GM23338 (cell line): ENCODE data around the gene PRUNE2. TPM values are rescaled to one million over a fixed set of nuclear protein-coding genes. Genes with fewer than 3 reads are reported as not detected.

ENCODE experiments used
- ATAC-seq: fragments of 200-7000 bp; cut with Tn5 transposase; 3 replicates; pipeline ENCODE4 v1.9.1; 2020
- DNase-seq: peaks from one replicate; pipeline ENCODE4 v3.0.0-alpha.2; 2015; ENCODE audit warnings: low spot score
- H2AFZ ChIP-seq: fragments of 200-600 bp; sonication (generic); 2 replicates; pipeline ENCODE4 v1.8.0; 2016; ENCODE audit warnings: antibody characterized with exemption, mild to moderate bottlenecking, moderate library complexity
- H3F3A ChIP-seq: fragments of 200-600 bp; sonication (generic); replicated peaks from 2 replicates; pipeline ENCODE4 v1.8.0; 2017; ENCODE audit warnings: antibody characterized with exemption, mixed run types, low read depth
- H3K27ac ChIP-seq: fragments of 200-600 bp; sonication (generic); 2 replicates; pipeline ENCODE4 v1.6.1; 2016; ENCODE audit warnings: low read depth
- H3K27me3 ChIP-seq: fragments of 200-600 bp; sonication (generic); 2 replicates; pipeline ENCODE4 v1.8.0; 2016; ENCODE audit warnings: mild to moderate bottlenecking, mixed run types, moderate library complexity; ENCODE audit not compliant: insufficient read depth
- H3K36me3 ChIP-seq: fragments of 200-600 bp; sonication (generic); 2 replicates; pipeline ENCODE4 v1.8.0; 2016; ENCODE audit warnings: mild to moderate bottlenecking; ENCODE audit not compliant: insufficient read depth
- H3K4me1 ChIP-seq: fragments of 200-600 bp; sonication (generic); 2 replicates; pipeline ENCODE4 v1.8.0; 2016; ENCODE audit warnings: mild to moderate bottlenecking, moderate library complexity; ENCODE audit not compliant: insufficient read depth
- H3K4me2 ChIP-seq: fragments of 200-600 bp; sonication (generic); 2 replicates; pipeline ENCODE4 v1.7.1; 2017; ENCODE audit warnings: mixed run types
- H3K4me3 ChIP-seq: fragments of 200-600 bp; sonication (generic); 2 replicates; pipeline ENCODE4 v1.6.1; 2016; ENCODE audit warnings: mixed run types
- H3K79me2 ChIP-seq: fragments of 200-600 bp; sonication (generic); replicated peaks from 2 replicates; pipeline ENCODE4 v1.8.0; 2017; ENCODE audit warnings: mild to moderate bottlenecking; ENCODE audit not compliant: insufficient read depth
- H3K9me2 ChIP-seq: fragments of 200-600 bp; sonication (generic); 2 replicates; pipeline ENCODE4 v1.8.0; 2017; ENCODE audit not compliant: insufficient read depth
- H4K20me1 ChIP-seq: fragments of 200-600 bp; sonication (generic); replicated peaks from 2 replicates; pipeline ENCODE4 v1.8.0; 2017; ENCODE audit warnings: mild to moderate bottlenecking; ENCODE audit not compliant: insufficient read depth
- H3K27ac Mint-ChIP-seq: 2 replicates; pipeline ENCODE4 v1.8.0; 2020; ENCODE audit warnings: inconsistent platforms, mild to moderate bottlenecking, moderate library complexity, mixed read lengths
- H3K27me3 Mint-ChIP-seq: 3 replicates; pipeline ENCODE4 v1.8.0; 2022; ENCODE audit warnings: low read depth, mild to moderate bottlenecking, moderate library complexity, mixed read lengths, inconsistent platforms; ENCODE audit not compliant: insufficient read depth, poor library complexity
- H3K36me3 Mint-ChIP-seq: 3 replicates; pipeline ENCODE4 v1.8.0; 2021; ENCODE audit warnings: low read depth, mild to moderate bottlenecking, inconsistent platforms, moderate library complexity, mixed read lengths
- H3K4me1 Mint-ChIP-seq: 3 replicates; pipeline ENCODE4 v1.8.0; 2020; ENCODE audit warnings: mild to moderate bottlenecking, inconsistent platforms, mixed read lengths
- H3K4me3 Mint-ChIP-seq: 3 replicates; pipeline ENCODE4 v1.8.0; 2021; ENCODE audit warnings: moderate library complexity, mild to moderate bottlenecking, inconsistent platforms, mixed read lengths
- H3K9me3 Mint-ChIP-seq: 3 replicates; pipeline ENCODE4 v1.8.0; 2020; ENCODE audit warnings: moderate library complexity, mild to moderate bottlenecking, inconsistent platforms, mixed read lengths
- CREB1 ChIP-seq: fragments of 250-450 bp; sonication (Bioruptor Pico); IDR thresholded peaks from 2 replicates; pipeline ENCODE4 v1.5.0; 2020; ENCODE audit warnings: low read depth, mild to moderate bottlenecking, moderate library complexity
- CTCF ChIP-seq, 2 experiments: fragments of 200-600 bp in 1 of 2; sonication (generic) in 1 of 2; conservative IDR thresholded peaks; 2 replicates each; pipeline versions ENCODE4 v1.5.1 to v1.6.1; 2016 to 2017; ENCODE audit warnings: antibody characterized with exemption in 2 of 2, low read depth in 2 of 2, mild to moderate bottlenecking in 2 of 2, moderate library complexity in 1 of 2
- ETS1 ChIP-seq: IDR thresholded peaks from 2 replicates; pipeline ENCODE4 v1.6.1; 2016; ENCODE audit warnings: antibody characterized with exemption
- EZH2 ChIP-seq: fragments of 200-600 bp; sonication (generic); IDR thresholded peaks from one replicate; pipeline ENCODE4 v1.8.0; 2017; ENCODE audit warnings: antibody characterized with exemption, mild to moderate bottlenecking, low read depth; ENCODE audit not compliant: unreplicated experiment
- EZH2phosphoT487 ChIP-seq: fragments of 200-600 bp; sonication (generic); IDR thresholded peaks from one replicate; pipeline ENCODE4 v1.8.1; 2018; ENCODE audit warnings: antibody characterized with exemption; ENCODE audit not compliant: unreplicated experiment
- JUNB ChIP-seq: IDR thresholded peaks from one replicate; pipeline ENCODE4 v1.6.1; 2016; ENCODE audit warnings: antibody characterized with exemption; ENCODE audit not compliant: unreplicated experiment
- NANOG ChIP-seq: IDR thresholded peaks from 2 replicates; pipeline ENCODE4 v1.6.1; 2016; ENCODE audit warnings: antibody characterized with exemption, borderline replicate concordance
- POLR2AphosphoS5 ChIP-seq: IDR thresholded peaks from 2 replicates; pipeline ENCODE4 v1.6.1; 2016; ENCODE audit warnings: antibody characterized with exemption, low read depth
- REST ChIP-seq: IDR thresholded peaks from one replicate; pipeline ENCODE4 v1.6.1; 2018; ENCODE audit warnings: antibody characterized with exemption; ENCODE audit not compliant: unreplicated experiment
- STAT1 ChIP-seq: IDR thresholded peaks from one replicate; pipeline ENCODE4 v1.6.1; 2016; ENCODE audit warnings: antibody characterized with exemption; ENCODE audit not compliant: unreplicated experiment
- ZNF114 ChIP-seq: fragments of 250-450 bp; sonication (Bioruptor Pico); IDR thresholded peaks from 2 replicates; pipeline ENCODE4 v1.5.0; 2020; ENCODE audit warnings: mild to moderate bottlenecking, moderate library complexity
- ZNF331 ChIP-seq: fragments of 250-450 bp; sonication (Bioruptor Pico); IDR thresholded peaks from 2 replicates; pipeline ENCODE4 v1.5.0; 2020; ENCODE audit warnings: low read depth, mild to moderate bottlenecking, moderate library complexity
- ZNF462 ChIP-seq: fragments of 250-450 bp; sonication (Bioruptor Pico); IDR thresholded peaks from 2 replicates; pipeline ENCODE4 v1.5.0; 2020; ENCODE audit warnings: mild to moderate bottlenecking, moderate library complexity
- polyA plus RNA-seq: library from polyadenylated mRNA; unstranded; fragments of >200 nt; fragmentation: Nextera tagmentation; extraction: Ambion mirVana; gene quantifications from 2 replicates; pipeline ENCODE4 v1.2.1, GENCODE V29; 2016
- total RNA-seq: library from RNA; depleted of rRNA; stranded (reverse); fragments of >200 nt; shearing (Covaris generic); gene quantifications from 2 replicates; pipeline ENCODE4 v1.2.3, GENCODE V29; 2014

The PRUNE2 gene
- total and polyA plus RNA-seq, 2 experiments from 2014 or later: 10.6 to 26.5 TPM

- Mint-ChIP-seq H3K4me3 (no peak overlapping the region), H3K27ac (no peak overlapping the region), H3K4me1 (peaks cover 18% of the 10 kb centered on the region; the same call in 2 of the 3 replicates), H3K36me3 (no peaks in the 10 kb centered on the region), H3K27me3 (peaks cover 7% of the 10 kb centered on the region), H3K9me3 (no peaks in the 10 kb centered on the region)
- no peak overlapping the region for H3K4me2 ChIP-seq
- no peaks in the 10 kb centered on the region for H3K9me2 ChIP-seq
- no peaks in the 10 kb centered on the region; the same call in 1 of the 2 replicates for H3F3A ChIP-seq
- no peaks in the 10 kb centered on the region for H4K20me1 ChIP-seq
- ATAC-seq (no peak), DNase-seq (no peak)
- no peak overlapping the region for H3K27ac ChIP-seq
- TF ChIP-seq ZNF462 (CRISPR knock-in tag): no peak
- no peak for TF ChIP-seq STAT1
- no peak for TF ChIP-seq EZH2
- TF ChIP-seq EZH2phosphoT487: no peak
- no peak for TF ChIP-seq ETS1
- no peak for TF ChIP-seq ZNF114
- no peak for TF ChIP-seq NANOG
- no peak for TF ChIP-seq CTCF (conservative IDR thresholded peaks at IDR 0.05; ENCODE audit: low read depth in 2 of 2)
- no peak for TF ChIP-seq ZNF331 (CRISPR knock-in tag)
- TF ChIP-seq CREB1: no peak
- TF ChIP-seq REST: no peak
- no peak for TF ChIP-seq POLR2AphosphoS5
- TF ChIP-seq JUNB: no peak
- no peaks in the 10 kb centered on the region for H3K79me2 ChIP-seq
- H3K4me1 ChIP-seq: peaks cover 7% of the 10 kb centered on the region
- no peaks in the 10 kb centered on the region for H3K36me3 ChIP-seq
- no peak overlapping the region for H2AFZ ChIP-seq
- peaks cover 11% of the 10 kb centered on the region; the same call in 1 of the 2 replicates for H3K27me3 ChIP-seq
- no peak overlapping the region for H3K4me3 ChIP-seq
Observed at GRCh38 chr9:76575761-76576160, 330.2 kb downstream of the PRUNE2 start.
